CD14-positive monocyte (primary cell): ENCODE measurements around the gene GABBR2. TPM values are rescaled to one million over a fixed set of nuclear protein-coding genes. Genes with fewer than 3 reads are reported as not detected.

Experiments
- DNase-seq, 3 donors: peaks; one replicate each; pipeline ENCODE4 v3.0.0-alpha.2; 2011 to 2022
- H2AFZ ChIP-seq: 2 replicates; pipeline ENCODE4 v1.6.0; 2012; ENCODE audit warnings: mild to moderate bottlenecking, low read depth, low read length, inconsistent platforms; ENCODE audit not compliant: insufficient read depth, poor library complexity, severe bottlenecking
- H3K27ac ChIP-seq, 2 donors: 1 replicate in 1 of 2; 2 replicates in 1 of 2; pipeline ENCODE4 v1.5.1; 2012 to 2013; ENCODE audit warnings: low read length in 2 of 2, control low read depth in 1 of 2, inconsistent platforms in 1 of 2, low read depth in 1 of 2, mild to moderate bottlenecking in 1 of 2
- H3K27me3 ChIP-seq, 2 donors: one replicate each; pipeline versions ENCODE4 v1.6.0 to v1.6.1; 2011 to 2013; ENCODE audit warnings: low read length in 2 of 2; ENCODE audit not compliant: control insufficient read depth in 2 of 2, insufficient read depth in 2 of 2
- H3K36me3 ChIP-seq, 2 donors: replicated peaks in 1 of 2; 1 replicate in 1 of 2; 2 replicates in 1 of 2; pipeline versions ENCODE4 v1.5.1 to v1.6.1; 2012 to 2013; ENCODE audit warnings: low read length in 2 of 2, control low read depth in 1 of 2, inconsistent platforms in 1 of 2, mild to moderate bottlenecking in 1 of 2; ENCODE audit not compliant: insufficient read depth in 2 of 2, control insufficient read depth in 1 of 2
- H3K4me1 ChIP-seq, 2 donors: 1 replicate in 1 of 2; 2 replicates in 1 of 2; pipeline versions ENCODE4 v1.5.1 to v1.6.1; 2012 to 2013; ENCODE audit warnings: low read length in 2 of 2, control low read depth in 1 of 2, inconsistent platforms in 1 of 2, mild to moderate bottlenecking in 1 of 2, moderate library complexity in 1 of 2; ENCODE audit not compliant: insufficient read depth in 2 of 2, control insufficient read depth in 1 of 2
- H3K4me2 ChIP-seq: replicated peaks from 2 replicates; pipeline ENCODE3; 2012; ENCODE audit warnings: low read length, moderate library complexity, mild to moderate bottlenecking; ENCODE audit not compliant: poor library complexity, severe bottlenecking; ENCODE audit errors: extremely low read depth
- H3K4me3 ChIP-seq, 3 experiments: fragments of 200-600 bp in 1 of 3; sonication (generic) in 1 of 3; replicated peaks in 1 of 3; 1 replicate in 2 of 3; 2 replicates in 1 of 3; pipeline ENCODE4 v1.5.1; 2011 to 2013; ENCODE audit warnings: low read length in 3 of 3, mild to moderate bottlenecking in 3 of 3, control low read depth in 2 of 3, low read depth in 2 of 3, inconsistent platforms in 1 of 3, moderate library complexity in 1 of 3
- H3K79me2 ChIP-seq: 2 replicates; pipeline ENCODE4 v1.6.0; 2012; ENCODE audit warnings: mild to moderate bottlenecking, control low read depth, inconsistent platforms, low read length, moderate library complexity; ENCODE audit not compliant: insufficient read depth
- H3K9ac ChIP-seq: 2 replicates; pipeline ENCODE4 v1.6.0; 2017; ENCODE audit warnings: low read length, mild to moderate bottlenecking; ENCODE audit not compliant: insufficient read depth, poor library complexity, severe bottlenecking
- H3K9me3 ChIP-seq, 2 donors: replicated peaks in 1 of 2; 1 replicate in 1 of 2; 2 replicates in 1 of 2; pipeline versions ENCODE4 v1.5.1 to v1.6.1; 2012 to 2013; ENCODE audit warnings: low read length in 2 of 2, control low read depth in 1 of 2; ENCODE audit not compliant: control insufficient read depth in 1 of 2, insufficient read depth in 1 of 2
- H4K20me1 ChIP-seq: 2 replicates; pipeline ENCODE4 v1.6.0; 2012; ENCODE audit warnings: mild to moderate bottlenecking, low read length, control low read depth, moderate library complexity; ENCODE audit not compliant: insufficient read depth
- H3K27ac Mint-ChIP-seq, 7 donors: one replicate each; pipeline ENCODE4 v1.8.0; 2020; ENCODE audit warnings: mild to moderate bottlenecking in 7 of 7, mixed read lengths in 7 of 7, moderate library complexity in 6 of 7, inconsistent platforms in 2 of 7
- H3K27me3 Mint-ChIP-seq, 3 donors: one replicate each; pipeline ENCODE4 v1.8.0; 2021 to 2022; ENCODE audit warnings: low read depth in 3 of 3, mild to moderate bottlenecking in 3 of 3, mixed read lengths in 3 of 3, moderate library complexity in 3 of 3, inconsistent platforms in 1 of 3
- H3K36me3 Mint-ChIP-seq, 2 donors: one replicate each; pipeline ENCODE4 v1.8.0; 2020; ENCODE audit warnings: mixed read lengths in 2 of 2, inconsistent platforms in 1 of 2, mild to moderate bottlenecking in 1 of 2
- H3K4me1 Mint-ChIP-seq: one replicate; pipeline ENCODE4 v1.8.0; 2020; ENCODE audit warnings: mild to moderate bottlenecking, mixed read lengths
- H3K4me3 Mint-ChIP-seq, 2 donors: one replicate each; pipeline ENCODE4 v1.8.0; 2020; ENCODE audit warnings: mild to moderate bottlenecking in 2 of 2, mixed read lengths in 2 of 2, moderate library complexity in 1 of 2
- H3K9me3 Mint-ChIP-seq, 7 donors: one replicate each; pipeline ENCODE4 v1.8.0; 2020 to 2022; ENCODE audit warnings: mixed read lengths in 7 of 7, mild to moderate bottlenecking in 6 of 7, moderate library complexity in 6 of 7, inconsistent platforms in 2 of 7
- CTCF ChIP-seq: fragments of 200-600 bp; IDR thresholded peaks from one replicate; pipeline ENCODE4 v1.8.0; 2022; ENCODE audit warnings: antibody characterized with exemption, mild to moderate bottlenecking
- WGBS: methylation state at CpG from one replicate; pipeline ENCODE4 v1.1.5; 2013; ENCODE audit warnings: missing lambda C conversion rate; ENCODE audit not compliant: insufficient coverage; 5-methylcytosine and 5-hydroxymethylcytosine counted together
- intact Hi-C, 2 donors: fragments of 100-400 bp; cut with micrococcal nuclease; formaldehyde crosslinking; loops; one replicate each; pipeline versions ENCODE4 v1.15.0 to v1.15.1; 2023
- polyA plus RNA-seq, 3 donors: library from polyadenylated mRNA; depleted of rRNA in 1 of 3; unstranded in 2 of 3; stranded (reverse) in 1 of 3; fragments of 300-500 nt in 2 of 3; fragments of >200 nt in 1 of 3; fragmentation: Illumina TruSeq in 2 of 3; gene quantifications; 1 replicate in 2 of 3; 2 replicates in 1 of 3; pipeline ENCODE4 v1.2.3, GENCODE V29; 2012 to 2021

Gene GABBR2
- polyA plus RNA-seq, 3 donors: not detected

GRCh38 chr9:98289614-98290201 is 419.0 kb downstream of the GABBR2 start:
- Histone ChIP-seq H3K4me3 (no peak overlapping the region), H2AFZ (no peak overlapping the region), H3K27ac (no peak overlapping the region), H3K4me2 (no peak overlapping the region), H3K79me2 (no peaks in the 10 kb centered on the region), H4K20me1 (no peaks in the 10 kb centered on the region), H3K4me1 (no peaks in the 10 kb centered on the region), H3K9me3 (no peaks in the 10 kb centered on the region), H3K9ac (no peak overlapping the region), H3K36me3 (no peaks in the 10 kb centered on the region), H3K27me3 (no peaks in the 10 kb centered on the region)
- Mint-ChIP-seq H3K36me3 (no peaks in the 10 kb centered on the region), H3K4me1 (no peaks in the 10 kb centered on the region), H3K9me3 (peaks cover 0 to 2% (median 0%) of the 10 kb centered on the region in 7 donors), H3K27me3 (peaks cover 4 to 8% (median 6%) of the 10 kb centered on the region in 3 donors), H3K27ac (no peak overlapping the region), H3K4me3 (no peak overlapping the region)
- no peak for DNase-seq
- no peak for TF ChIP-seq CTCF
- intact Hi-C loops: no loop called here
- over 99% methylated on average over 11 of the region's 12 CpGs for WGBS

DNA sequence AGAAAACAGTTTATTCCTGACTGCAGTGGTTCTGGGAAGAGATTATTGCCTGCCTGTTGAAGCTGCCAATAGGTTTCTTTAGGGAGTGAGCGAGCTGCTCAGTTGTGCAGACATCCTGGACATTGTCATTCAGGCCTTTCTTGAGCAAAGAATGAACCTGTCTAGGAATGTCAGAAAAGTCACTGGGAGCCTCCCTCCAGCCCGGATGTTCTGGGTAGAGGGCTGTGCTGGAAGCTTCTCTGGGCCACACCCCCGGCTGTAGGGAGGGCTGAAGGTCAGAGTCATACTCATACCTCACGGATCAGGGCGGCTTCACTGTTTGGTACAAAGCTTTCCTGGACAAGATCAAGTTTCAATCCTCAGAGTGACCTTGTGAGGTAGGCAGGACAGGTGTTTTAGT is 419.9 kb downstream of the GABBR2 start:
- Histone ChIP-seq H3K4me1 (no peaks in the 10 kb centered on the region), H3K27me3 (no peaks in the 10 kb centered on the region), H3K9me3 (no peaks in the 10 kb centered on the region), H3K4me3 (no peak overlapping the region), H3K4me2 (no peak overlapping the region), H3K79me2 (no peaks in the 10 kb centered on the region), H3K27ac (no peak overlapping the region), H2AFZ (no peak overlapping the region), H3K36me3 (no peaks in the 10 kb centered on the region), H3K9ac (no peak overlapping the region), H4K20me1 (no peaks in the 10 kb centered on the region)
- intact Hi-C loops: no loop called here
- H3K9me3 Mint-ChIP-seq: peaks cover 0 to 2% (median 0%) of the 10 kb centered on the region in 7 donors
- no peaks in the 10 kb centered on the region for H3K4me1 Mint-ChIP-seq
- no peak overlapping the region for H3K4me3 Mint-ChIP-seq
- no peak for DNase-seq
- peaks cover 3 to 6% (median 5%) of the 10 kb centered on the region in 3 donors for H3K27me3 Mint-ChIP-seq
- H3K27ac Mint-ChIP-seq: no peak overlapping the region
- TF ChIP-seq CTCF: no peak
- 97% methylated on average over 3 of the region's 5 CpGs for WGBS
- no peaks in the 10 kb centered on the region for H3K36me3 Mint-ChIP-seq
